Keratinocyte (primary cell): ENCODE results near the gene IL31RA. TPM values are rescaled to one million over a fixed set of nuclear protein-coding genes. Genes with fewer than 3 reads are reported as not detected.

Experiments used
- DNase-seq: peaks from one replicate; pipeline ENCODE4 v3.0.0-alpha.2; 2011; ENCODE audit warnings: low read depth, missing footprints, low spot score
- FAIRE-seq: peaks from 2 replicates; lab custom pipeline; 2011; peaks lifted over from hg19 to GRCh38; lab: Jason Lieb, UNC
- H2AFZ ChIP-seq: 2 replicates; pipeline ENCODE4 v1.6.0; 2012; ENCODE audit warnings: low read length, control low read depth, inconsistent platforms; ENCODE audit not compliant: control insufficient read depth
- H3K27ac ChIP-seq: 2 replicates; pipeline ENCODE4 v1.5.1; 2011; ENCODE audit warnings: low read length; ENCODE audit not compliant: control insufficient read depth, insufficient read depth
- H3K27me3 ChIP-seq: 3 replicates; pipeline ENCODE4 v1.6.0; 2011; ENCODE audit warnings: low read length; ENCODE audit not compliant: control insufficient read depth, insufficient read depth; ENCODE audit errors: extremely low read depth
- H3K36me3 ChIP-seq, 2 experiments: 2 replicates in 1 of 2; 3 replicates in 1 of 2; pipeline ENCODE4 v1.5.1; 2011; ENCODE audit warnings: low read length in 2 of 2, mild to moderate bottlenecking in 1 of 2; ENCODE audit not compliant: control insufficient read depth in 2 of 2, insufficient read depth in 2 of 2; ENCODE audit errors: extremely low read depth in 1 of 2
- H3K4me1 ChIP-seq: 3 replicates; pipeline ENCODE4 v1.5.1; 2011; ENCODE audit warnings: low read length; ENCODE audit not compliant: control insufficient read depth, insufficient read depth; ENCODE audit errors: extremely low read depth
- H3K4me2 ChIP-seq: 3 replicates; pipeline ENCODE4 v1.6.0; 2011; ENCODE audit warnings: low read depth, low read length; ENCODE audit not compliant: control insufficient read depth, insufficient read depth; ENCODE audit errors: extremely low read depth
- H3K4me3 ChIP-seq, 3 experiments: fragments of 200-600 bp in 1 of 3; sonication (generic) in 1 of 3; 2 replicates in 2 of 3; 3 replicates in 1 of 3; pipeline ENCODE4 v1.5.1; 2011 to 2016; ENCODE audit warnings: low read length in 3 of 3, mild to moderate bottlenecking in 3 of 3, control low read depth in 2 of 3, inconsistent platforms in 1 of 3, low read depth in 1 of 3, mixed read lengths in 1 of 3, mixed run types in 1 of 3, moderate library complexity in 1 of 3; ENCODE audit not compliant: control insufficient read depth in 2 of 3, insufficient read depth in 2 of 3; ENCODE audit errors: extremely low read depth in 1 of 3
- H3K79me2 ChIP-seq: 2 replicates; pipeline ENCODE4 v1.6.0; 2012; ENCODE audit warnings: low read length; ENCODE audit not compliant: control insufficient read depth, insufficient read depth
- H3K9ac ChIP-seq: 3 replicates; pipeline ENCODE4 v1.6.0; 2011; ENCODE audit warnings: low read length; ENCODE audit not compliant: control insufficient read depth, insufficient read depth; ENCODE audit errors: extremely low read depth
- H3K9me1 ChIP-seq: 3 replicates; pipeline ENCODE4 v1.6.0; 2011; ENCODE audit warnings: low read length; ENCODE audit not compliant: control insufficient read depth, insufficient read depth; ENCODE audit errors: extremely low read depth
- H3K9me3 ChIP-seq: 2 replicates; pipeline ENCODE4 v1.5.1; 2012; ENCODE audit warnings: low read depth, low read length; ENCODE audit not compliant: control insufficient read depth
- H4K20me1 ChIP-seq: 3 replicates; pipeline ENCODE4 v1.6.0; 2011; ENCODE audit warnings: low read length; ENCODE audit not compliant: control insufficient read depth, insufficient read depth; ENCODE audit errors: extremely low read depth
- CTCF ChIP-seq, 3 experiments: IDR thresholded peaks in 1 of 3; conservative IDR thresholded peaks in 1 of 3; optimal IDR thresholded peaks in 1 of 3; 2 replicates in 2 of 3; 3 replicates in 1 of 3; pipeline versions ENCODE3 to v1.5.1; 2011; ENCODE audit warnings: low read length in 3 of 3, mild to moderate bottlenecking in 3 of 3, moderate library complexity in 2 of 3, control low read depth in 1 of 3, inconsistent platforms in 1 of 3; ENCODE audit not compliant: insufficient read depth in 2 of 3; ENCODE audit errors: extremely low read depth in 1 of 3
- EZH2 ChIP-seq: IDR thresholded peaks from one replicate; pipeline ENCODE4 v1.6.1; 2012; ENCODE audit warnings: inconsistent platforms, mild to moderate bottlenecking, low read length, moderate library complexity
- dilution Hi-C: fragments of 300-500 bp; cut with MboI; formaldehyde crosslinking; loops from one replicate; pipeline ENCODE4 v1.7.0; 2020; ENCODE audit warnings: low sequenced_read_pairs; ENCODE audit not compliant: extremely low pct_ligation_motif_present
- polyA plus RNA-seq, 5 experiments: library from polyadenylated mRNA; depleted of rRNA in 3 of 5; stranded (reverse) in 3 of 5; stranded (forward) in 1 of 5; unstranded in 1 of 5; fragments of >200 nt; gene quantifications; 1 replicate in 1 of 5; 2 replicates in 3 of 5; 3 replicates in 1 of 5; pipeline versions ENCODE4 v1.2.1 to v1.2.3, GENCODE V29; 2011 to 2012; ENCODE audit warnings: missing spikeins in 2 of 5, low read depth in 1 of 5, low replicate concordance in 1 of 5

Gene IL31RA
- polyA plus RNA-seq, 1 donor (not counting 4 experiments of a cell fraction or from before 2014, with no cell fraction given), result 6.0 TPM

GRCh38 chr5:55934115-55934613 lies 83.0 kb downstream of the IL31RA start:
- Histone ChIP-seq H3K79me2 (no peaks in the 10 kb centered on the region), H3K9ac (no peak overlapping the region), H3K9me3 (no peaks in the 10 kb centered on the region), H3K4me3 (no peak overlapping the region), H3K4me2 (no peak overlapping the region), H3K27me3 (no peaks in the 10 kb centered on the region), H3K36me3 (no peaks in the 10 kb centered on the region), H3K9me1 (no peaks in the 10 kb centered on the region), H3K27ac (no peak overlapping the region), H2AFZ (no peak overlapping the region), H3K4me1 (no peaks in the 10 kb centered on the region), H4K20me1 (no peaks in the 10 kb centered on the region)
- DNase-seq, result no peak
- no peak for TF ChIP-seq CTCF (optimal IDR thresholded peaks at IDR 0.05 in 1 of 3, IDR thresholded peaks at IDR 0.05 in 1 of 3, conservative IDR thresholded peaks at IDR 0.05 in 1 of 3; ENCODE audit: extremely low read depth in 1 of 3, insufficient read depth in 2 of 3, low read length in 3 of 3)
- no peak for TF ChIP-seq EZH2
- FAIRE-seq, result no peak
- dilution Hi-C loops, result no loop called here

GRCh38 chr5:55934720-55935119 lies 83.6 kb downstream of the IL31RA start:
- Histone ChIP-seq H3K9me1 (no peaks in the 10 kb centered on the region), H2AFZ (no peak overlapping the region), H3K79me2 (no peaks in the 10 kb centered on the region), H3K27ac (no peak overlapping the region), H3K4me1 (no peaks in the 10 kb centered on the region), H3K36me3 (no peaks in the 10 kb centered on the region), H3K4me3 (no peak overlapping the region), H4K20me1 (no peaks in the 10 kb centered on the region), H3K4me2 (no peak overlapping the region), H3K9me3 (no peaks in the 10 kb centered on the region), H3K27me3 (no peaks in the 10 kb centered on the region), H3K9ac (no peak overlapping the region)
- no peak for TF ChIP-seq EZH2
- TF ChIP-seq CTCF (optimal IDR thresholded peaks at IDR 0.05 in 1 of 3, IDR thresholded peaks at IDR 0.05 in 1 of 3, conservative IDR thresholded peaks at IDR 0.05 in 1 of 3; ENCODE audit: extremely low read depth in 1 of 3, insufficient read depth in 2 of 3, low read length in 3 of 3), result no peak
- dilution Hi-C loops, result no loop called here
- FAIRE-seq (no peak), DNase-seq (no peak)
